Endothelial cell of umbilical vein (primary cell): ENCODE results near the gene LTBP2. TPM values are rescaled to one million over a fixed set of nuclear protein-coding genes. Genes with fewer than 3 reads are reported as not detected.

ENCODE experiments used
- BruUV-seq: library from RNA; stranded (reverse); fragments of 400-500 nt; replicated peaks from 2 replicates; lab custom pipeline; 2021; lab: Mats Ljungman, UMichigan
- CTCF ChIA-PET: fragments of 300-600, 350-600 bp; sonication (Branson Sonifier 250); formaldehyde crosslinking; loops from one replicate; lab custom pipeline; 2021; ENCODE audit warnings: antibody characterized with exemption, inconsistent platforms; lab: Charles Lee
- POLR2A ChIA-PET: fragments of 300-600, 350-600 bp; sonication (Branson Sonifier 250); formaldehyde crosslinking; loops from one replicate; lab custom pipeline; 2021; ENCODE audit warnings: antibody characterized with exemption, inconsistent platforms; lab: Charles Lee
- DNase-seq: peaks from one replicate; pipeline ENCODE4 v3.0.0-alpha.2; 2011; ENCODE audit warnings: low read depth, low spot score
- FAIRE-seq: peaks from 2 replicates; lab custom pipeline; 2011; peaks lifted over from hg19 to GRCh38; lab: Jason Lieb, UNC
- H2AFZ ChIP-seq: 2 replicates; pipeline ENCODE4 v1.6.0; 2012; ENCODE audit warnings: low read depth, low read length, control low read depth, inconsistent platforms
- H3K27ac ChIP-seq: 2 replicates; pipeline ENCODE4 v1.5.1; 2011; ENCODE audit warnings: low read depth, mild to moderate bottlenecking, control low read depth, low read length, moderate library complexity; ENCODE audit not compliant: insufficient read depth
- H3K27me3 ChIP-seq, 2 experiments: 2 replicates each; pipeline versions ENCODE4 v1.6.0 to v1.6.1; 2011; ENCODE audit warnings: low read length in 2 of 2, mixed read lengths in 1 of 2; ENCODE audit not compliant: control insufficient read depth in 2 of 2, insufficient read depth in 2 of 2
- H3K36me3 ChIP-seq, 2 experiments: 2 replicates in 1 of 2; 3 replicates in 1 of 2; pipeline ENCODE4 v1.5.1; 2011; ENCODE audit warnings: low read length in 2 of 2, mild to moderate bottlenecking in 1 of 2, moderate library complexity in 1 of 2; ENCODE audit not compliant: control insufficient read depth in 2 of 2, insufficient read depth in 2 of 2; ENCODE audit errors: extremely low read depth in 1 of 2
- H3K4me1 ChIP-seq: 3 replicates; pipeline ENCODE4 v1.5.1; 2011; ENCODE audit warnings: mild to moderate bottlenecking, low read length; ENCODE audit not compliant: control insufficient read depth, insufficient read depth; ENCODE audit errors: extremely low read depth
- H3K4me2 ChIP-seq: 2 replicates; pipeline ENCODE4 v1.6.1; 2011; ENCODE audit warnings: low read length, control low read depth, mixed read lengths; ENCODE audit not compliant: insufficient read depth
- H3K4me3 ChIP-seq, 3 experiments: fragments of 200-600 bp in 1 of 3; sonication (generic), shearing (Covaris generic) in 1 of 3; replicated peaks in 1 of 3; 2 replicates each; pipeline ENCODE4 v1.5.1; 2011 to 2016; ENCODE audit warnings: control low read depth in 3 of 3, low read length in 3 of 3, mild to moderate bottlenecking in 2 of 3, inconsistent platforms in 1 of 3, low read depth in 1 of 3, moderate library complexity in 1 of 3; ENCODE audit not compliant: insufficient read depth in 1 of 3
- H3K79me2 ChIP-seq: 2 replicates; pipeline ENCODE4 v1.6.0; 2012; ENCODE audit warnings: low read length, inconsistent platforms; ENCODE audit not compliant: control insufficient read depth, insufficient read depth
- H3K9ac ChIP-seq: replicated peaks from 2 replicates; pipeline ENCODE3; 2011; ENCODE audit warnings: low read length, control low read depth; ENCODE audit not compliant: insufficient read depth; ENCODE audit errors: extremely low read depth
- H3K9me1 ChIP-seq: replicated peaks from 3 replicates; pipeline ENCODE4 v1.6.0; 2011; ENCODE audit warnings: mild to moderate bottlenecking, low read length; ENCODE audit not compliant: control insufficient read depth, insufficient read depth; ENCODE audit errors: extremely low read depth
- H3K9me3 ChIP-seq: replicated peaks from 2 replicates; pipeline ENCODE4 v1.5.1; 2012; ENCODE audit warnings: low read length, inconsistent platforms; ENCODE audit not compliant: control insufficient read depth, insufficient read depth
- H4K20me1 ChIP-seq: replicated peaks from 2 replicates; pipeline ENCODE3; 2011; ENCODE audit warnings: mild to moderate bottlenecking, low read length; ENCODE audit not compliant: control insufficient read depth, insufficient read depth; ENCODE audit errors: extremely low read depth
- CTCF ChIP-seq, 2 donors: IDR thresholded peaks; 1 replicate in 1 of 2; 2 replicates in 1 of 2; pipeline ENCODE4 v1.5.1; 2011; ENCODE audit warnings: low read length in 2 of 2, mild to moderate bottlenecking in 2 of 2, moderate library complexity in 2 of 2, control low read depth in 1 of 2, inconsistent platforms in 1 of 2, low read depth in 1 of 2; ENCODE audit not compliant: insufficient read depth in 1 of 2; ENCODE audit errors: extremely low read depth in 1 of 2
- EZH2 ChIP-seq: IDR thresholded peaks from 2 replicates; pipeline ENCODE4 v1.6.1; 2012; ENCODE audit warnings: borderline replicate concordance, low read depth, mild to moderate bottlenecking, moderate library complexity, low read length, inconsistent platforms; ENCODE audit not compliant: severe bottlenecking
- FOS ChIP-seq: IDR thresholded peaks from 2 replicates; pipeline ENCODE4 v1.6.1; 2011; ENCODE audit warnings: mild to moderate bottlenecking, low read length, moderate library complexity, borderline replicate concordance; ENCODE audit not compliant: insufficient read depth
- GATA2 ChIP-seq: IDR thresholded peaks from 2 replicates; pipeline ENCODE4 v1.7.0; 2011; ENCODE audit warnings: low read depth, mild to moderate bottlenecking, moderate library complexity, mixed read lengths, low read length; ENCODE audit not compliant: insufficient read length, insufficient read depth
- JUN ChIP-seq: IDR thresholded peaks from 2 replicates; pipeline ENCODE4 v1.6.1; 2011; ENCODE audit warnings: borderline replicate concordance, low read depth; ENCODE audit not compliant: insufficient read length, insufficient read depth
- MAX ChIP-seq: IDR thresholded peaks from 2 replicates; pipeline ENCODE4 v1.6.1; 2011; ENCODE audit not compliant: insufficient read depth, insufficient read length
- MYC ChIP-seq: IDR thresholded peaks from one replicate; pipeline ENCODE4 v1.6.1; 2011; ENCODE audit warnings: mild to moderate bottlenecking, low read depth, low read length
- POLR2A ChIP-seq: IDR thresholded peaks from 2 replicates; pipeline ENCODE4 v1.6.1; 2012; ENCODE audit warnings: low read depth, mild to moderate bottlenecking, control low read depth, low read length
- POLR2AphosphoS5 ChIP-seq: IDR thresholded peaks from 2 replicates; pipeline ENCODE4 v1.6.1; 2012; ENCODE audit warnings: low read depth, mild to moderate bottlenecking, control low read depth, low read length, moderate library complexity; ENCODE audit not compliant: insufficient read depth
- dilution Hi-C: fragments of 300-500 bp; cut with MboI; formaldehyde crosslinking; loops from one replicate; pipeline ENCODE4 v1.15.0; 2019; ENCODE audit warnings: low sequenced_read_pairs; ENCODE audit not compliant: extremely low pct_ligation_motif_present
- intact Hi-C: fragments of 100-400 bp; cut with micrococcal nuclease; formaldehyde crosslinking; loops from one replicate; pipeline ENCODE4 v1.10.0; 2022
- polyA plus RNA-seq, 4 experiments: library from polyadenylated mRNA; depleted of rRNA in 3 of 4; stranded (reverse) in 3 of 4; unstranded in 1 of 4; fragments of >200 nt; gene quantifications; 2 replicates each; pipeline versions ENCODE4 v1.2.1 to v1.2.3, GENCODE V29; 2011 to 2012; ENCODE audit warnings: missing spikeins in 1 of 4
- total RNA-seq: library from RNA; stranded (reverse); gene quantifications from 2 replicates; pipeline ENCODE4 v1.2.3, GENCODE V29; 2021

LTBP2 gene
- total and polyA plus RNA-seq, 2 donors (not counting 3 experiments of a cell fraction or from before 2014, with no cell fraction given), result 209 to 268 TPM

DNA sequence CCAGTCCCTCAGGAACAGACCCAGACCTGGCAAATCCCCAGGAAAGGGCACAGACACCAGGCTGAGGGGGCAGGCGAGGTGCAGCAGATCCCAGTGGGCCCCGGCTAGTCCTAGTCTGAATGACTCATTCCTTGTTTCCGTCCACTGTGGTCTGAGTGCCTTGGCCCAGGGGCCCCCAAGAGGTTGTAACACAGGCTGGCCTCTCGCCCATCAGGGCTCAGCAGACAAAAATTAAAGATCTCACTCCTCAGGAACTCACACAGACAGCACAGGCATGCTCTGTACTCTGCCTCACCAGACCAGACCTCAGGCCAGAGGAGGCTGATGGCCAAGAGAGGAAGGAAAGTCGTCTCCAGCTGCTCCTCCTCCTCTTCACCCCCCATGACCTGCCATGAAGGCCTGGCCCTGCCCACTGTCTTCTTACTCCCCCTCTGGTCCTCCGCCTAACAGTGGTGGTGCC is 7.7 kb upstream of the LTBP2 start:
- H4K20me1 ChIP-seq, result no peaks in the 10 kb centered on the region
- no TSS peak for BruUV-seq
- POLR2A ChIA-PET, result interaction anchor here (0.8 to 2.3 kb wide), 5 partner anchors 15 to 52 kb away, joined by 3 to 11 read pairs (median 5); no protein-coding TSS in a partner anchor
- no peak overlapping the region for H2AFZ ChIP-seq
- intact Hi-C loops, result loop anchor here (1.0 to 5.0 kb wide), 6 partner anchors 16 to 368 kb away; partner anchors contain the start of genes AREL1 and FCF1
- peaks cover 71% of the 10 kb centered on the region for H3K4me1 ChIP-seq
- H3K36me3 ChIP-seq, result no peaks in the 10 kb centered on the region
- H3K79me2 ChIP-seq, result peaks cover 13% of the 10 kb centered on the region
- H3K9ac ChIP-seq, result peak overlapping the region; percentile 86
- peak overlapping the region; percentile 98 for H3K27ac ChIP-seq
- peak; percentile 87 for DNase-seq
- TF ChIP-seq CTCF (IDR thresholded peaks at IDR 0.05; ENCODE audit: extremely low read depth in 1 of 2, insufficient read depth in 1 of 2, low read depth in 1 of 2, low read length in 2 of 2) (no peak), POLR2A (peak; percentile 92), JUN (peak; percentile 89), POLR2AphosphoS5 (peak; percentile 99), MAX (peak; percentile 11), MYC (peak; percentile 14), EZH2 (no peak), FOS (peak; percentile 96), GATA2 (peak; percentile 92)
- dilution Hi-C loops, result no loop called here
- no peaks in the 10 kb centered on the region for H3K9me3 ChIP-seq
- FAIRE-seq, result peak; percentile 98
- CTCF ChIA-PET, result interaction anchor here (0.6 to 7.8 kb wide), 10 partner anchors 9 to 367 kb away, joined by 3 to 87 read pairs (median 5); partner anchors contain the start of genes AREL1, FCF1 and LTBP2
- H3K4me2 ChIP-seq, result peak overlapping the region; percentile 65
- H3K4me3 ChIP-seq, result peak overlapping the region in 1 of 3 experiments; percentile 5
- H3K9me1 ChIP-seq, result no peaks in the 10 kb centered on the region
- H3K27me3 ChIP-seq, result no peaks in the 10 kb centered on the region
